HL-60 (cell line): ENCODE results near the gene NR1I3.
"Not testable (repeated sequence)": the region's sequence is repeated elsewhere in the genome, so short reads cannot be mapped to it uniquely, and the experiment has no call there.

Experiments
- DNase-seq, 2 experiments: peaks; one replicate each; pipeline ENCODE4 v3.0.0-alpha.2; 2010 to 2020; ENCODE audit warnings: low read depth in 1 of 2, low spot score in 1 of 2
- H3K27ac ChIP-seq: fragments of 250-450 bp; sonication (Bioruptor Pico); replicated peaks from 2 replicates; pipeline ENCODE4 v1.5.1; 2020; ENCODE audit warnings: mild to moderate bottlenecking, moderate library complexity
- H3K27me3 ChIP-seq: fragments of 250-450 bp; sonication (Bioruptor Pico); 2 replicates; pipeline ENCODE4 v1.5.1; 2021; ENCODE audit warnings: mild to moderate bottlenecking, moderate library complexity; ENCODE audit not compliant: insufficient read depth, poor library complexity, severe bottlenecking
- H3K4me3 ChIP-seq: replicated peaks from 2 replicates; pipeline ENCODE4 v1.5.1; 2011; ENCODE audit warnings: mild to moderate bottlenecking, control low read depth, low read length; ENCODE audit not compliant: insufficient read depth
- CTCF ChIP-seq: IDR thresholded peaks from one replicate; pipeline ENCODE4 v1.5.1; 2011; ENCODE audit warnings: low read length, control low read depth, inconsistent platforms; ENCODE audit not compliant: insufficient read depth
- GABPA ChIP-seq: IDR thresholded peaks from 2 replicates; pipeline ENCODE4 v1.6.1; 2012; ENCODE audit warnings: low read depth
- POLR2AphosphoS5 ChIP-seq: IDR thresholded peaks from 2 replicates; pipeline ENCODE4 v1.6.1; 2012; ENCODE audit warnings: low read depth
- REST ChIP-seq: IDR thresholded peaks from 2 replicates; pipeline ENCODE4 v1.6.1; 2012; ENCODE audit warnings: low read depth; ENCODE audit not compliant: insufficient replicate concordance
- SPI1 ChIP-seq: IDR thresholded peaks from 2 replicates; pipeline ENCODE4 v1.6.1; 2012; ENCODE audit warnings: low read depth, mild to moderate bottlenecking, borderline replicate concordance

Gene NR1I3

GRCh38 chr1:161259765-161260164, 21.8 kb upstream of the NR1I3 start:
- Histone ChIP-seq H3K4me3 (no peak overlapping the region), H3K27ac (no peak overlapping the region), H3K27me3 (peaks cover 36% of the 10 kb centered on the region)
- DNase-seq, result no peak
- TF ChIP-seq CTCF (no peak), GABPA (no peak), POLR2AphosphoS5 (no peak), SPI1 (no peak)

GRCh38 chr1:161259345-161259702, 21.3 kb upstream of the NR1I3 start:
- TF ChIP-seq GABPA, result no peak
- TF ChIP-seq CTCF, result no peak
- no peak for TF ChIP-seq REST
- no peak for TF ChIP-seq POLR2AphosphoS5
- Histone ChIP-seq H3K4me3 (no peak overlapping the region), H3K27ac (no peak overlapping the region), H3K27me3 (peaks cover 36% of the 10 kb centered on the region)
- DNase-seq, result no peak

GRCh38 chr1:161258439-161259344, 20.7 kb upstream of the NR1I3 start, which contains the start of gene PCP4L1:
Gene PCP4L1, plus strand, starts transcription at chr1:161258745. Its CDS starts 230 bp downstream, at chr1:161258975.
- Histone ChIP-seq H3K4me3 (no peak within 1 kb of the TSS), H3K27me3 (peaks cover 36% of the 10 kb centered on the region), H3K27ac (no peak within 1 kb of the TSS)
- DNase-seq, result no peak
- TF ChIP-seq REST (no peak), POLR2AphosphoS5 (no peak), SPI1 (no peak), CTCF (no peak), GABPA (no peak)

- not testable (repeated sequence) for DNase-seq, H3K4me3 ChIP-seq, H3K27ac ChIP-seq
- peaks cover 36% of the 10 kb centered on the region for H3K27me3 ChIP-seq
Observed at GRCh38 chr1:161257109-161257508, 19.1 kb upstream of the NR1I3 start.

- H3K27me3 ChIP-seq, result peaks cover 30% of the 10 kb centered on the region
- DNase-seq, result peak in 1 of 2 experiments; percentile 18
- H3K27ac ChIP-seq, H3K4me3 ChIP-seq: not testable (repeated sequence)
Observed at GRCh38 chr1:161255955-161256520, 18.0 kb upstream of the NR1I3 start.

GRCh38 chr1:161255302-161255701, 17.3 kb upstream of the NR1I3 start:
- not testable (repeated sequence) for H3K4me3 ChIP-seq, H3K27ac ChIP-seq
- peak; percentile 33 to 40 for DNase-seq
- peaks cover 24% of the 10 kb centered on the region for H3K27me3 ChIP-seq
